GM12878 (cell line): ENCODE measurements around the gene KIF21A. TPM values are rescaled to one million over a fixed set of nuclear protein-coding genes. Genes with fewer than 3 reads are reported as not detected.

Source experiments
- ATAC-seq: fragments of 200-7000 bp; cut with Tn5 transposase; 3 replicates; pipeline ENCODE4 v1.9.1; 2020; ENCODE audit warnings: mild to moderate bottlenecking, moderate library complexity
- BruUV-seq: library from RNA; stranded (reverse); fragments of 400-500 nt; replicated peaks from 2 replicates; lab custom pipeline; 2021; lab: Mats Ljungman, UMichigan
- CTCF ChIA-PET: fragments of 300-600 bp; sonication (Branson Sonifier 250); formaldehyde crosslinking; extraction: SDS; loops from one replicate; lab custom pipeline; 2021; ENCODE audit warnings: inconsistent platforms; lab: Yijun Ruan, JAX
- POLR2A ChIA-PET: fragments of 350-600 bp; formaldehyde crosslinking; extraction: SDS; loops from one replicate; lab custom pipeline; 2021; ENCODE audit warnings: inconsistent platforms; lab: Charles Lee
- RAD21 ChIA-PET: fragments of 300-600 bp; sonication (Branson Sonifier 250); formaldehyde crosslinking; loops from one replicate; lab custom pipeline; 2023; ENCODE audit warnings: antibody characterized with exemption; ENCODE audit not compliant: unreplicated experiment; lab: Charles Lee
- SMC1A ChIA-PET: fragments of 300-600 bp; sonication (Branson Sonifier 250); formaldehyde crosslinking; loops from one replicate; lab custom pipeline; 2023; ENCODE audit not compliant: unreplicated experiment, uncharacterized antibody; lab: Charles Lee
- DNase-seq: peaks from one replicate; pipeline ENCODE4 v3.0.0-alpha.2; 2011; ENCODE audit warnings: low read depth, low spot score
- FAIRE-seq: peaks from 3 replicates; lab custom pipeline; 2011; peaks lifted over from hg19 to GRCh38; lab: Jason Lieb, UNC
- H2AFZ ChIP-seq: 2 replicates; pipeline ENCODE4 v1.6.0; 2011; ENCODE audit warnings: low read depth, low read length, control low read depth; ENCODE audit not compliant: control insufficient read depth
- H3K27ac ChIP-seq: 2 replicates; pipeline ENCODE4 v1.5.1; 2011; ENCODE audit warnings: control low read depth; ENCODE audit not compliant: control insufficient read depth, insufficient read depth
- H3K27me3 ChIP-seq, 2 experiments: replicated peaks in 1 of 2; 2 replicates each; pipeline versions ENCODE4 v1.6.0 to v1.6.1; 2011; ENCODE audit warnings: low read length in 1 of 2; ENCODE audit not compliant: control insufficient read depth in 2 of 2, insufficient read depth in 2 of 2
- H3K36me3 ChIP-seq, 2 experiments: 2 replicates each; pipeline ENCODE4 v1.5.1; 2011; ENCODE audit warnings: low read length in 1 of 2; ENCODE audit not compliant: control insufficient read depth in 2 of 2, insufficient read depth in 2 of 2
- H3K4me1 ChIP-seq: 2 replicates; pipeline ENCODE4 v1.6.1; 2011; ENCODE audit warnings: mild to moderate bottlenecking, low read length, moderate library complexity, mixed read lengths; ENCODE audit not compliant: control insufficient read depth, insufficient read depth
- H3K4me2 ChIP-seq: 2 replicates; pipeline ENCODE4 v1.6.0; 2011; ENCODE audit warnings: control low read depth; ENCODE audit not compliant: control insufficient read depth, insufficient read depth
- H3K4me3 ChIP-seq: fragments of 200-600 bp; sonication (generic); 2 replicates; pipeline ENCODE4 v1.5.1; 2016
- H3K79me2 ChIP-seq: 2 replicates; pipeline ENCODE4 v1.6.0; 2011; ENCODE audit warnings: low read length; ENCODE audit not compliant: control insufficient read depth, insufficient read depth
- H3K9ac ChIP-seq: 2 replicates; pipeline ENCODE4 v1.8.0; 2011; ENCODE audit warnings: low read length, control low read depth, mixed read lengths; ENCODE audit not compliant: control insufficient read depth, insufficient read depth
- H3K9me3 ChIP-seq: replicated peaks from 3 replicates; pipeline ENCODE4 v1.5.1; 2011; ENCODE audit warnings: mild to moderate bottlenecking, low read length; ENCODE audit not compliant: control insufficient read depth, insufficient read depth
- H4K20me1 ChIP-seq: 2 replicates; pipeline ENCODE4 v1.6.0; 2011; ENCODE audit not compliant: control insufficient read depth, insufficient read depth
- ATF7 ChIP-seq: fragments of 450-650 bp; IDR thresholded peaks from 2 replicates; pipeline ENCODE4 v1.6.1; 2016; ENCODE audit warnings: low read depth, mild to moderate bottlenecking
- EED ChIP-seq: sonication (generic); IDR thresholded peaks from 2 replicates; pipeline ENCODE4 v1.6.1; 2016; ENCODE audit warnings: antibody characterized with exemption, low read depth
- GABPA ChIP-seq: IDR thresholded peaks from 2 replicates; pipeline ENCODE4 v1.6.1; 2014; ENCODE audit warnings: antibody characterized with exemption, low read depth, mild to moderate bottlenecking, inconsistent platforms
- IKZF1 ChIP-seq: fragments of 450-650 bp; conservative IDR thresholded peaks from 2 replicates; pipeline ENCODE4 v1.6.1; 2017; ENCODE audit warnings: antibody characterized with exemption, mild to moderate bottlenecking
- POLR2A ChIP-seq: IDR thresholded peaks from 2 replicates; pipeline ENCODE4 v1.6.1; 2011; ENCODE audit warnings: low read depth, mild to moderate bottlenecking, low read length
- RUNX3 ChIP-seq: IDR thresholded peaks from 2 replicates; pipeline ENCODE4 v1.6.1; 2012; ENCODE audit warnings: low read length, inconsistent platforms
- SMAD5 ChIP-seq: IDR thresholded peaks from 2 replicates; pipeline ENCODE4 v1.6.1; 2016; ENCODE audit warnings: antibody characterized with exemption, low read depth
- STAT1 ChIP-seq: fragments of 450-650 bp; conservative IDR thresholded peaks from 2 replicates; pipeline ENCODE4 v1.6.1; 2014; ENCODE audit warnings: antibody characterized with exemption, mild to moderate bottlenecking
- WRNIP1 ChIP-seq: IDR thresholded peaks from 2 replicates; pipeline ENCODE4 v1.6.1; 2011; ENCODE audit warnings: low read depth, low read length, improper control_type of control experiment, borderline replicate concordance
- WGBS: methylation state at CpG from one replicate; pipeline ENCODE4 v1.1.6; 2016; ENCODE audit warnings: low lambda C conversion rate; ENCODE audit not compliant: insufficient replicate concordance, insufficient coverage; ENCODE audit errors: missing lambda C conversion rate; 5-methylcytosine and 5-hydroxymethylcytosine counted together
- in situ Hi-C: fragments of 300-500 bp; cut with MboI; formaldehyde crosslinking; loops from 9 replicates; pipeline ENCODE4 v1.14.3; 2018; ENCODE audit warnings: mixed read lengths
- intact Hi-C: fragments of 100-400 bp; cut with micrococcal nuclease; formaldehyde crosslinking; loops from one replicate; pipeline ENCODE4 v1.14.2; 2022; ENCODE audit not compliant: unreplicated experiment
- polyA plus RNA-seq, 11 experiments: library from polyadenylated mRNA; depleted of rRNA in 4 of 11; unstranded in 6 of 11; stranded (reverse) in 5 of 11; fragments of >200 nt; fragmentation: Nextera tagmentation in 4 of 11; fragmentation: Illumina TruSeq in 1 of 11; extraction: Ambion mirVana in 4 of 11; extraction: Trizol in 1 of 11; gene quantifications; 1 replicate in 1 of 11; 2 replicates in 10 of 11; pipeline versions ENCODE4 v1.2.1 to v1.2.3, GENCODE V29; 2011 to 2016; ENCODE audit warnings: inconsistent platforms in 2 of 11, missing spikeins in 2 of 11, low read depth in 1 of 11
- total RNA-seq, 4 experiments: library from RNA; depleted of rRNA in 3 of 4; stranded (reverse); fragments of >200 nt in 3 of 4; fragmentation: Illumina TruSeq in 1 of 4; extraction: Trizol in 1 of 4; gene quantifications; 2 replicates each; pipeline versions ENCODE4 v1.2.1 to v1.2.3, GENCODE V29; 2013 to 2021
- TF ChIP-seq, protein P1 (sequence below): fragments of 450-650 bp; IDR thresholded peaks from 2 replicates; pipeline ENCODE4 v1.6.1; 2017; ENCODE audit warnings: low read depth, mild to moderate bottlenecking, moderate library complexity
- TF ChIP-seq, protein P2 (sequence below): fragments of 450-650 bp; IDR thresholded peaks from 2 replicates; pipeline ENCODE4 v1.6.1; 2016; ENCODE audit warnings: mild to moderate bottlenecking
- TF ChIP-seq, protein P3 (sequence below): IDR thresholded peaks from 2 replicates; pipeline ENCODE4 v1.6.1; 2012; ENCODE audit warnings: low read depth, low read length, improper control_type of control experiment

Gene KIF21A
- total and polyA plus RNA-seq, 10 of the 15 experiments (the other 5 are each of a cell fraction or from before 2014, with no cell fraction given), result 21.3 to 42.1 (median 24.5) TPM

DNA sequence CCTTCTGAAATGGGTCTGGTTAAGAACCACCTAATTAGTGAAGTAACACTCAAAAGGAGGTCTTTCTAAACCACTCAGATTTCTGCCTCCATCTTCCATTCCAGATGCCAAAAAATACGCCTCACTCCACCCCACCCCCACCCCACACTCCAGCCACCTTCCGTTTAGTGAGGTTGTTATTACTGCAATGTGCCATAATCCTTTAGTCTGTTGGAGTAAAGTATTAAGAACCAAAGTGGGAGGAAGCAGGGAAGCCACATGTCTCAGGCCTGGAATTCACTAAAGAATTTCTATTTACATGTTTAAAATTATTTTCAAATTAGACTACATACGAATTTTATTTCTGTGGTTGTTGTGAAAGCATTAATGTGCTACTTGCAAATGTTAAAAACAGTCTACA is 7.4 kb downstream of the KIF21A start:
- Histone ChIP-seq H3K79me2 (peaks cover 36% of the 10 kb centered on the region), H3K4me1 (no peaks in the 10 kb centered on the region), H3K27me3 (no peaks in the 10 kb centered on the region), H3K36me3 (no peaks in the 10 kb centered on the region), H3K9ac (no peak overlapping the region), H3K27ac (no peak overlapping the region), H4K20me1 (no peaks in the 10 kb centered on the region), H2AFZ (no peak overlapping the region)
- in situ Hi-C loops (loop anchor here (25.0 kb wide), 3 partner anchors 98 to 748 kb away; no protein-coding TSS in a partner anchor), intact Hi-C loops (loop anchor here (2.0 kb wide), 1 partner anchor 31 kb away; no protein-coding TSS in a partner anchor)
- no TSS peak for BruUV-seq
- FAIRE-seq, result no peak
- TF ChIP-seq EED (no peak), POLR2A (no peak)
- TF ChIP-seq, all 136 proteins: peak for 0
- Histone ChIP-seq H3K4me3 (no peak overlapping the region), H3K9me3 (no peaks in the 10 kb centered on the region), H3K4me2 (no peak overlapping the region)
- ATAC-seq (no peak), DNase-seq (no peak)
- 85% methylated on average over 3 of the region's 3 CpGs for WGBS
- ChIA-PET SMC1A (interaction anchor here (0.6 to 1.2 kb wide), 2 partner anchors 20 to 27 kb away, joined by 3 read pairs; no protein-coding TSS in a partner anchor), POLR2A (no interaction called here), CTCF (no interaction called here), RAD21 (no interaction called here)

DNA sequence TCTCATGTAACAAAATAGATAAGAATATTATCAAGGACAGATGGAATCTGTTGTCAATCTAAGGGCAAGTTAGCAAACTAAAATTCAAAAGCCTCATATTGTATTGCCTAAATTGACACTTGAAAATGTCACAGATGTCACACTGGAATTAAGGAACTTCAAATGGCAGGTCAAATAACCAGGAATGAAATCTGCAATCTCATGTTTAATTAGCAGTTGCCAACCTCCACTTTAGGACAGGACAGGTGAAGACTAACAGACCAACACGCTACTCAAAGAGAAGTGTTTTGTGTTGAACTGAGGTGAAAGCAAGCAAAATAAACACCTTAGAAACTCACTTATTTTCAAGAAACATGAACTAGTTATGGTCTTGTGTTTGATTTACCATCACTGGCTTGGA is 11.1 kb downstream of the KIF21A start:
- in situ Hi-C loops, result loop anchor here (25.0 kb wide), 3 partner anchors 94 to 744 kb away; no protein-coding TSS in a partner anchor
- Histone ChIP-seq H3K27ac (no peak overlapping the region), H4K20me1 (no peaks in the 10 kb centered on the region), H3K36me3 (no peaks in the 10 kb centered on the region), H2AFZ (no peak overlapping the region), H3K4me1 (no peaks in the 10 kb centered on the region), H3K9me3 (no peaks in the 10 kb centered on the region), H3K27me3 (no peaks in the 10 kb centered on the region), H3K9ac (no peak overlapping the region), H3K4me3 (no peak overlapping the region), H3K79me2 (peaks cover 11% of the 10 kb centered on the region), H3K4me2 (no peak overlapping the region)
- ChIA-PET SMC1A (no interaction called here), CTCF (no interaction called here), POLR2A (no interaction called here), RAD21 (no interaction called here)
- no peak for ATAC-seq
- WGBS, result 94% methylated on average over 1 of the region's 1 CpG
- BruUV-seq, result no TSS peak
- FAIRE-seq, result no peak
- DNase-seq, result no peak
- intact Hi-C loops, result no loop called here
- no peak for TF ChIP-seq GABPA
- TF ChIP-seq ATF7, result no peak
- no peak for TF ChIP-seq IKZF1
- no peak for TF ChIP-seq WRNIP1
- TF ChIP-seq, protein P1, sequence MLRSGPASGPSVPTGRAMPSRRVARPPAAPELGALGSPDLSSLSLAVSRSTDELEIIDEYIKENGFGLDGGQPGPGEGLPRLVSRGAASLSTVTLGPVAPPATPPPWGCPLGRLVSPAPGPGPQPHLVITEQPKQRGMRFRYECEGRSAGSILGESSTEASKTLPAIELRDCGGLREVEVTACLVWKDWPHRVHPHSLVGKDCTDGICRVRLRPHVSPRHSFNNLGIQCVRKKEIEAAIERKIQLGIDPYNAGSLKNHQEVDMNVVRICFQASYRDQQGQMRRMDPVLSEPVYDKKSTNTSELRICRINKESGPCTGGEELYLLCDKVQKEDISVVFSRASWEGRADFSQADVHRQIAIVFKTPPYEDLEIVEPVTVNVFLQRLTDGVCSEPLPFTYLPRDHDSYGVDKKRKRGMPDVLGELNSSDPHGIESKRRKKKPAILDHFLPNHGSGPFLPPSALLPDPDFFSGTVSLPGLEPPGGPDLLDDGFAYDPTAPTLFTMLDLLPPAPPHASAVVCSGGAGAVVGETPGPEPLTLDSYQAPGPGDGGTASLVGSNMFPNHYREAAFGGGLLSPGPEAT, result no peak
- TF ChIP-seq, protein P2, sequence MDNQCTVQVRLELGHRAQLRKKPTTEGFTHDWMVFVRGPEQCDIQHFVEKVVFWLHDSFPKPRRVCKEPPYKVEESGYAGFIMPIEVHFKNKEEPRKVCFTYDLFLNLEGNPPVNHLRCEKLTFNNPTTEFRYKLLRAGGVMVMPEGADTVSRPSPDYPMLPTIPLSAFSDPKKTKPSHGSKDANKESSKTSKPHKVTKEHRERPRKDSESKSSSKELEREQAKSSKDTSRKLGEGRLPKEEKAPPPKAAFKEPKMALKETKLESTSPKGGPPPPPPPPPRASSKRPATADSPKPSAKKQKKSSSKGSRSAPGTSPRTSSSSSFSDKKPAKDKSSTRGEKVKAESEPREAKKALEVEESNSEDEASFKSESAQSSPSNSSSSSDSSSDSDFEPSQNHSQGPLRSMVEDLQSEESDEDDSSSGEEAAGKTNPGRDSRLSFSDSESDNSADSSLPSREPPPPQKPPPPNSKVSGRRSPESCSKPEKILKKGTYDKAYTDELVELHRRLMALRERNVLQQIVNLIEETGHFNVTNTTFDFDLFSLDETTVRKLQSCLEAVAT, result no peak
- TF ChIP-seq, protein P3, sequence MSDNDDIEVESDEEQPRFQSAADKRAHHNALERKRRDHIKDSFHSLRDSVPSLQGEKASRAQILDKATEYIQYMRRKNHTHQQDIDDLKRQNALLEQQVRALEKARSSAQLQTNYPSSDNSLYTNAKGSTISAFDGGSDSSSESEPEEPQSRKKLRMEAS, result no peak
- TF ChIP-seq SMAD5, result no peak
- no peak for TF ChIP-seq STAT1
- TF ChIP-seq RUNX3, result no peak
